ENCODE results near the gene ARL2BP. TPM values are rescaled to one million over a fixed set of nuclear protein-coding genes. Genes with fewer than 3 reads are reported as not detected.

Gene ARL2BP
- total and polyA plus RNA-seq, 2 of the 4 experiments (the other 2 are of a cell fraction) = 46.9 to 73.7 TPM

GRCh38 chr16:57261806-57262205 is 16.7 kb downstream of the ARL2BP start:
- Histone ChIP-seq H3K36me3 (ENCODE audit: control insufficient read depth, insufficient read depth, low read length) (peaks cover 1% of the 10 kb centered on the region; the same call in 1 of the 2 replicates), H3K4ac (ENCODE audit: low read depth, low read length) (no peak overlapping the region), H3K4me2 (ENCODE audit: low read depth, low read length) (no peak overlapping the region), H3K4me3 (ENCODE audit: insufficient read depth, low read depth, low read length) (no peak overlapping the region), H2BK5ac (ENCODE audit: low read depth, low read length, poor library complexity, severe bottlenecking) (no peak overlapping the region), H2AFZ (replicated peaks; ENCODE audit: low read length, poor library complexity) (no peak overlapping the region), H2BK20ac (ENCODE audit: low read depth, low read length) (no peak overlapping the region), H2AK5ac (ENCODE audit: low read depth, low read length) (no peak overlapping the region), H3K14ac (replicated peaks; ENCODE audit: low read depth, low read length) (no peak overlapping the region), H3K27me3 (ENCODE audit: control insufficient read depth, insufficient read depth, low read length) (peaks cover 7% of the 10 kb centered on the region; the same call in 1 of the 2 replicates), H4K8ac (ENCODE audit: low read depth in 2 of 2, low read length in 2 of 2) (no peak overlapping the region), H3K9me1 (ENCODE audit: insufficient read depth, low read length) (peaks cover 4% of the 10 kb centered on the region; the same call in 1 of the 2 replicates), H4K20me1 (ENCODE audit: insufficient read depth, low read length) (no peaks in the 10 kb centered on the region), H3K27ac (ENCODE audit: insufficient read depth, low read length) (no peak overlapping the region), H3K4me1 (ENCODE audit: control insufficient read depth, insufficient read depth, low read length) (peaks cover 7% of the 10 kb centered on the region; the same call in 1 of the 2 replicates), H3K23ac (ENCODE audit: low read depth, low read length) (no peak overlapping the region), H3K9me3 (ENCODE audit: control insufficient read depth, insufficient read depth, low read length) (no peaks in the 10 kb centered on the region), H3K18ac (ENCODE audit: low read depth, low read length) (no peak overlapping the region), H3K9ac (ENCODE audit: low read depth, low read length) (no peak overlapping the region), H2BK120ac (ENCODE audit: low read depth, low read length) (no peak overlapping the region), H3K79me1 (ENCODE audit: low read depth in 1 of 2, low read length in 2 of 2) (no peaks in the 10 kb centered on the region), H3K56ac (ENCODE audit: extremely low read depth, insufficient read depth, low read length) (no peak overlapping the region), H2BK15ac (ENCODE audit: low read depth, low read length) (no peak overlapping the region), H4K91ac (ENCODE audit: insufficient read depth, low read depth, low read length) (no peak overlapping the region), H4K5ac (ENCODE audit: low read depth, low read length) (no peak overlapping the region), H2AK9ac (replicated peaks; ENCODE audit: low read depth, low read length, poor library complexity) (no peak overlapping the region)
- no peak for TF ChIP-seq SMC3 (IDR thresholded peaks at IDR 0.05; ENCODE audit: low read depth, low read length)
- TF ChIP-seq USF2 (IDR thresholded peaks at IDR 0.05; ENCODE audit: low read depth, low read length) = no peak
- no peak for TF ChIP-seq CEBPB (IDR thresholded peaks at IDR 0.05; ENCODE audit: low read depth, low read length)
- POLR2A ChIA-PET (ENCODE audit: unreplicated experiment) = no interaction called here
- intact Hi-C loops (cut with micrococcal nuclease) (no loop called here), dilution Hi-C loops (cut with HindIII; ENCODE audit: low sequenced_read_pairs, unreplicated experiment) (no loop called here), in situ Hi-C loops (cut with MboI; ENCODE audit: low sequenced_read_pairs) (no loop called here)
- ATAC-seq (ENCODE audit: low read depth) (no peak), DNase-seq (no peak)
- 100% methylated on average over 2 of the region's 9 CpGs; no CpG with 5 or more reads in 1 of the 2 experiments for WGBS, 2 experiments (ENCODE audit: extremely low coverage in 2 of 2, insufficient read length in 1 of 2)
- CTCF ChIA-PET = no interaction called here
- no TSS peak for BruUV-seq (replicated peaks)
